MM.1S (cell line): ENCODE data around the gene CHTF18.

Source experiments
- DNase-seq: peaks from one replicate; pipeline ENCODE4 v3.0.0-alpha.2; 2015
- H2AFZ ChIP-seq: fragments of 300-600 bp; sonication (generic); 2 replicates; pipeline ENCODE4 v1.6.0; 2016; ENCODE audit warnings: antibody characterized with exemption, low read length
- H3F3A ChIP-seq: fragments of 300-600 bp; sonication (generic); 2 replicates; pipeline ENCODE4 v1.6.1; 2016; ENCODE audit warnings: mild to moderate bottlenecking, antibody characterized with exemption, low read length, moderate library complexity, mixed read lengths; ENCODE audit not compliant: insufficient read depth
- H3K27ac ChIP-seq: fragments of 300-600 bp; sonication (generic); 2 replicates; pipeline ENCODE4 v1.5.1; 2016; ENCODE audit warnings: mild to moderate bottlenecking, low read length
- H3K27me3 ChIP-seq: fragments of 300-600 bp; sonication (generic); replicated peaks from 2 replicates; pipeline ENCODE4 v1.6.0; 2016; ENCODE audit warnings: low read length; ENCODE audit not compliant: insufficient read depth
- H3K36me3 ChIP-seq: fragments of 300-600 bp; sonication (generic); replicated peaks from 2 replicates; pipeline ENCODE4 v1.6.1; 2016; ENCODE audit warnings: mild to moderate bottlenecking, low read length, mixed read lengths; ENCODE audit not compliant: insufficient read depth
- H3K4me1 ChIP-seq: fragments of 300-600 bp; sonication (generic); 2 replicates; pipeline ENCODE4 v1.6.1; 2016; ENCODE audit warnings: low read length, mixed read lengths
- H3K4me2 ChIP-seq: fragments of 300-600 bp; sonication (generic); 2 replicates; pipeline ENCODE4 v1.6.0; 2016; ENCODE audit warnings: low read depth, low read length
- H3K4me3 ChIP-seq: fragments of 300-600 bp; sonication (generic); 2 replicates; pipeline ENCODE4 v1.5.1; 2016; ENCODE audit warnings: low read length, mixed read lengths
- H3K79me2 ChIP-seq: fragments of 300-600 bp; sonication (generic); 2 replicates; pipeline ENCODE4 v1.6.1; 2016; ENCODE audit warnings: mixed run types, low read length, mixed read lengths
- H3K9ac ChIP-seq: fragments of 300-600 bp; sonication (generic); 2 replicates; pipeline ENCODE4 v1.6.1; 2016; ENCODE audit warnings: low read length, mixed read lengths
- H3K9me2 ChIP-seq: fragments of 300-600 bp; sonication (generic); replicated peaks from 2 replicates; pipeline ENCODE4 v1.6.1; 2016; ENCODE audit warnings: mild to moderate bottlenecking, low read length, mixed read lengths; ENCODE audit not compliant: insufficient read depth
- H3K9me3 ChIP-seq: fragments of 300-600 bp; sonication (generic); replicated peaks from 2 replicates; pipeline ENCODE4 v1.6.1; 2016; ENCODE audit warnings: mild to moderate bottlenecking, low read length, mixed read lengths; ENCODE audit not compliant: insufficient read depth
- H4K20me1 ChIP-seq: fragments of 300-600 bp; sonication (generic); 2 replicates; pipeline ENCODE4 v1.6.1; 2016; ENCODE audit warnings: mild to moderate bottlenecking, low read length, moderate library complexity, mixed read lengths; ENCODE audit not compliant: insufficient read depth
- EZH2 ChIP-seq: fragments of 300-600 bp; sonication (generic); optimal IDR thresholded peaks from 2 replicates; pipeline ENCODE3; 2017; ENCODE audit warnings: low read depth, mild to moderate bottlenecking, antibody characterized with exemption, low read length, mixed read lengths
- EZH2phosphoT487 ChIP-seq: fragments of 300-600 bp; sonication (generic); IDR thresholded peaks from 2 replicates; pipeline ENCODE4 v1.6.1; 2018; ENCODE audit warnings: antibody characterized with exemption, low read length
- TF ChIP-seq, protein P1 (sequence below): fragments of 300-600 bp; sonication (generic); IDR thresholded peaks from 2 replicates; pipeline ENCODE4 v1.5.1; 2016; ENCODE audit warnings: antibody characterized with exemption, low read length, mixed read lengths

CHTF18 gene

DNA sequence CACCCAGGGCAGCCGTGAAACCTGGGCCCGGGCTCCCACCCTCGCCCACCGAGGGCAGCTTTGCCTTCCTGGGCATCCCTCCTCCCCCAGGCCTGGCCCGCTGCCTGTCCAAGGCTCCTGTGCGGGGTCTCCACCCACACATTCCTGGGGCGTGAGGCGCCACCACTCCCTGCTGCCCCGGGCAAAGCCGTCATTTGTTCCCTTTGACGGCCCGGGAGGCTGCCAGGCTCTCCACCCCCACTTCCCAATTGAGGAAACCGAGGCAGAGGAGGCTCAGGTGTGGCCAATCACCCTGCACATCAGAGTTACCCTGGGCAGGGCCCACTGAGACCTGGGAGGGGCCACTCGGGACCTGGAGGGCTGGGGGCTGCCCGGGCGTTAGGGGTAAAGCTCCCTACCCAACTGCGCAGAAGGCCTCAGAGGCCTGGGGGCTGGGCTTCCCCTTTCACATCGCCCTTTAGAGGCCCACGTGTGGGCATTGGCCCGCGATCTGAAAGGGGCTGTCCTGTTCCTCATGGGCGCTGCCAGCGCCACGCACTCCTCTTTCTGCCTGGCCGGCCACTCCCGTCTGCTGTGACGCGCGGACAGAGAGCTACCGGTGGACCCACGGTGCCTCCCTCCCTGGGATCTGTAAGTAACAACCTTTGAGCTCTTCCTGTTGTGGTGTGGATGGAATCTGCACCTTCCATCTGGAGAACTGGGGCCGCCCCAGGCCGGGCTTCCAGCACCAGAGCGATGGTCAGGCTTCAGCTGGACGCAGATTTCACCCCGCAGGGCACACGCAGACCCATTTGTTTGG lies 27.7 kb upstream of the CHTF18 start, which contains the start of gene MSLN:
MSLN (plus strand) TSS at position 190 of the 799 bp plus-strand sequence. CDS start 1,947 bp downstream, outside the sequence.
- Histone ChIP-seq H3K4me1 (no peaks in the 10 kb centered on the region), H3K36me3 (no peaks in the 10 kb centered on the region), H3K9me2 (no peaks in the 10 kb centered on the region), H3F3A (no peaks in the 10 kb centered on the region), H4K20me1 (no peaks in the 10 kb centered on the region), H3K9me3 (no peaks in the 10 kb centered on the region), H3K27me3 (peaks cover 70% of the 10 kb centered on the region), H3K9ac (no peak within 1 kb of the TSS), H3K4me3 (no peak within 1 kb of the TSS), H3K4me2 (no peak within 1 kb of the TSS), H3K27ac (no peak within 1 kb of the TSS), H3K79me2 (no peaks in the 10 kb centered on the region), H2AFZ (no peak within 1 kb of the TSS)
- TF ChIP-seq, protein P1, sequence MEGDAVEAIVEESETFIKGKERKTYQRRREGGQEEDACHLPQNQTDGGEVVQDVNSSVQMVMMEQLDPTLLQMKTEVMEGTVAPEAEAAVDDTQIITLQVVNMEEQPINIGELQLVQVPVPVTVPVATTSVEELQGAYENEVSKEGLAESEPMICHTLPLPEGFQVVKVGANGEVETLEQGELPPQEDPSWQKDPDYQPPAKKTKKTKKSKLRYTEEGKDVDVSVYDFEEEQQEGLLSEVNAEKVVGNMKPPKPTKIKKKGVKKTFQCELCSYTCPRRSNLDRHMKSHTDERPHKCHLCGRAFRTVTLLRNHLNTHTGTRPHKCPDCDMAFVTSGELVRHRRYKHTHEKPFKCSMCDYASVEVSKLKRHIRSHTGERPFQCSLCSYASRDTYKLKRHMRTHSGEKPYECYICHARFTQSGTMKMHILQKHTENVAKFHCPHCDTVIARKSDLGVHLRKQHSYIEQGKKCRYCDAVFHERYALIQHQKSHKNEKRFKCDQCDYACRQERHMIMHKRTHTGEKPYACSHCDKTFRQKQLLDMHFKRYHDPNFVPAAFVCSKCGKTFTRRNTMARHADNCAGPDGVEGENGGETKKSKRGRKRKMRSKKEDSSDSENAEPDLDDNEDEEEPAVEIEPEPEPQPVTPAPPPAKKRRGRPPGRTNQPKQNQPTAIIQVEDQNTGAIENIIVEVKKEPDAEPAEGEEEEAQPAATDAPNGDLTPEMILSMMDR: no peak
- TF ChIP-seq EZH2phosphoT487 (no peak), EZH2 (no peak)
- DNase-seq: no peak

DNA sequence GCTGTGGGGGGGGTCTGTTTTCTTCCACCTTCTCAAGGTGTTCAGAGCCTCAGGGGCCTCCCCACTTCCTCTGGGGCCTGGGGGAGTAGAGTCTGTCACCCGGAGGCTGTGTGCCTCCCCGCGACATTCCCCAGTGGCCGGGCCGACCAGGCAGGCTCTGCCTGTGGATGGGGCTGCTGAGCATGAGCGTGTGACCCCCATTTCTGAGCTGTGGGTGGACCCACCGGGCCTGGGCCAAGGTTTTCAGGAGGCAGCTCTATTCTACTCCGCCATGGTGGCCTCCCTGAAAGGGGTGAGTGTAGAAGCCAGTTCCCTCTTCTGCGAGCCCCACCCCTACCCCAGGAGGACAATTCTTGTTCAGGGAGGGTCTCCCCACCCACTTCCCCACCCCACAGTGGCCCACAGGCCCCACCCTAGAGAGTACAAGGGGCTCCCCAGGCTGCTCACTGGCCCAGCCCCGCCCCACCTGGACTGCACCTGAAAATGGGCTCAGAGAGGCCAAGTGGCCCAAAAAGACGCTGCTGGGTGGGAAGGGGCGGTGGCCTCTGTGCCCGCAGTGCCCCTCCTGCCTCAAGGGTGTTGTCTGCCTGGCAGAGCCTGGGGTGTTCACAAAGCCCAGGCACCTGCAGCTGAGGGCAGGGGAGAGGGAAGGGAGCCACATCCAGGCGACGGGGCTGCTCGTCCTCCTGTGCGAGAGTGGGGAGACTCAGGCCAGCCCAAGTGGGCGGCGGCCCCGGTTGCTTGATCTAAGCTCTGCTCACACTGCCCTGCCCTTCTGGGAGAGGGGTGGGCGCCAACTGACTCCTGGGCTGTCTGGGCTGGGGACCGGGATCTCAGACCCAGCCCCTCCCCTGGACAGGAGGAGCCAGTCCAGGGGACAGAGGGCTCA lies 26.6 kb upstream of the CHTF18 start:
- no peak for DNase-seq
- H3K27me3 ChIP-seq: peaks cover 61% of the 10 kb centered on the region
- no peak overlapping the region for H3K4me3 ChIP-seq
- H3K9ac ChIP-seq: no peak overlapping the region
- no peaks in the 10 kb centered on the region for H3F3A ChIP-seq
- H4K20me1 ChIP-seq: no peaks in the 10 kb centered on the region
- no peak overlapping the region for H2AFZ ChIP-seq
- TF ChIP-seq EZH2phosphoT487 (no peak), EZH2 (no peak)
- TF ChIP-seq, protein P1: no peak
- H3K9me2 ChIP-seq: no peaks in the 10 kb centered on the region
- no peak overlapping the region for H3K27ac ChIP-seq
- H3K79me2 ChIP-seq: no peaks in the 10 kb centered on the region
- H3K4me2 ChIP-seq: no peak overlapping the region
- no peaks in the 10 kb centered on the region for H3K9me3 ChIP-seq
- no peaks in the 10 kb centered on the region for H3K36me3 ChIP-seq
- H3K4me1 ChIP-seq: no peaks in the 10 kb centered on the region

DNA sequence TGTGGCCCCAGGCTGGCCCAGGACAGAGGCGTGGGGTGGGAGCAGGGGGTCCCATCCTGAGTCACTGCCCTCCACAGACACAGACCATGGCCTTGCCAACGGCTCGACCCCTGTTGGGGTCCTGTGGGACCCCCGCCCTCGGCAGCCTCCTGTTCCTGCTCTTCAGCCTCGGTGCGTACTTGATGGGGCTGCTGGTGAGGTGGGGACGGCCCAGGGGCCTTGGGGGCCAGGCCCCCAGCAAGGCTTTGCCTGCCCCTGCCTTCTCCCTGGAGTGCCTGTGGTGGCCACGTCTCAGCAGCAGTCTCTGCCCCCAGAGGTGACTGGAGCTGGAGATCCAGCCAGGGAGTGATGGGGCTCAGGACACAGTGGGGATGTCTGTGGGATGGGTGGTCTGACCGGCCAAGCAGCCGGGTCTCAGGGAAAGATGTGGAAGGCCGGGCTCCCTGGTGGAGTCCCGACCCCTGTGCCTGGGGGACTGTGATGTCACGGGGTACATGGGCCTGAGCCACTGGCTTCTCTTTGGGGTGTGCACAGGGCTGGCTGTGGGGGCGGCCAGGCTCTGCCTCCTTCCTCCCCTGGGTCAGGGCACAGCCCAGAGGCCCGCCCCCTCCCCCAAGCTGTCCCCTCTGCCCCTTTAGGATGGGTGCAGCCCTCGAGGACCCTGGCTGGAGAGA lies 25.7 kb upstream of the CHTF18 start:
- Histone ChIP-seq H3K9me2 (no peaks in the 10 kb centered on the region), H3K27me3 (peaks cover 54% of the 10 kb centered on the region), H3K36me3 (no peaks in the 10 kb centered on the region), H3K9me3 (no peaks in the 10 kb centered on the region), H2AFZ (no peak overlapping the region), H3K4me1 (no peaks in the 10 kb centered on the region), H3K4me2 (no peak overlapping the region), H3K79me2 (no peaks in the 10 kb centered on the region), H3K4me3 (no peak overlapping the region), H3K27ac (no peak overlapping the region), H4K20me1 (no peaks in the 10 kb centered on the region), H3F3A (no peaks in the 10 kb centered on the region), H3K9ac (no peak overlapping the region)
- TF ChIP-seq, protein P1: no peak
- TF ChIP-seq EZH2phosphoT487: no peak
- TF ChIP-seq EZH2: no peak
- DNase-seq: no peak
